ENCODE data around the gene PKIG. TPM values are rescaled to one million over a fixed set of nuclear protein-coding genes. Genes with fewer than 3 reads are reported as not detected.

The PKIG gene
- total RNA-seq, 2 experiments from 2014 or later = 31.7 to 46.9 TPM

GRCh38 chr20:44664131-44664530, 81.8 kb downstream of the PKIG start:
- CTCF ChIA-PET (ENCODE audit: unreplicated experiment) = no interaction called here
- Histone ChIP-seq H3K27ac (ENCODE audit: low read depth, low read length, poor library complexity, severe bottlenecking) (no peak overlapping the region), H3K9me3 (ENCODE audit: low read length) (no peaks in the 10 kb centered on the region), H3K4me3 (ENCODE audit: low read depth, low read length, poor library complexity, severe bottlenecking) (no peak overlapping the region), H3K79me2 (ENCODE audit: insufficient read depth, low read depth, low read length) (no peaks in the 10 kb centered on the region), H3K4me1 (ENCODE audit: insufficient read depth, low read length, poor library complexity, severe bottlenecking) (peaks cover 3% of the 10 kb centered on the region), H4K20me1 (ENCODE audit: insufficient read depth, low read length) (no peaks in the 10 kb centered on the region), H3K9me2 (ENCODE audit: insufficient read depth, low read length) (no peaks in the 10 kb centered on the region), H3K36me3 (ENCODE audit: insufficient read depth, low read length) (no peaks in the 10 kb centered on the region), H3K4me2 (ENCODE audit: low read length) (no peak overlapping the region), H2AFZ (ENCODE audit: low read length) (no peak overlapping the region)
- DNase-seq (ENCODE audit: low spot score) = no peak
- no TSS peak for BruUV-seq (replicated peaks)
- TF ChIP-seq EZH2phosphoT487 (IDR thresholded peaks at IDR 0.05; ENCODE audit: borderline replicate concordance, low read depth, low read length) (no peak), CTCF (conservative IDR thresholded peaks at IDR 0.05; ENCODE audit: low read length) (no peak)
- intact Hi-C loops (cut with micrococcal nuclease; ENCODE audit: unreplicated experiment) = no loop called here
- POLR2A ChIA-PET = interaction anchor here (0.7 kb wide), 1 partner anchor 11 kb away, joined by 3 read pairs; no protein-coding TSS in a partner anchor

- Histone ChIP-seq H3K9me2 (ENCODE audit: insufficient read depth, low read length) (no peaks in the 10 kb centered on the region), H3K36me3 (ENCODE audit: insufficient read depth, low read length) (no peaks in the 10 kb centered on the region), H3K9me3 (ENCODE audit: low read length) (no peaks in the 10 kb centered on the region), H3K79me2 (ENCODE audit: insufficient read depth, low read depth, low read length) (no peaks in the 10 kb centered on the region), H3K27ac (ENCODE audit: low read depth, low read length, poor library complexity, severe bottlenecking) (no peak overlapping the region), H4K20me1 (ENCODE audit: insufficient read depth, low read length) (no peaks in the 10 kb centered on the region), H3K4me2 (ENCODE audit: low read length) (no peak overlapping the region), H2AFZ (ENCODE audit: low read length) (no peak overlapping the region), H3K4me3 (ENCODE audit: low read depth, low read length, poor library complexity, severe bottlenecking) (no peak overlapping the region), H3K4me1 (ENCODE audit: insufficient read depth, low read length, poor library complexity, severe bottlenecking) (peaks cover 3% of the 10 kb centered on the region)
- DNase-seq (ENCODE audit: low spot score) = no peak
- CTCF ChIA-PET (ENCODE audit: unreplicated experiment) = no interaction called here
- BruUV-seq (replicated peaks) = no TSS peak
- no peak for TF ChIP-seq CTCF (conservative IDR thresholded peaks at IDR 0.05; ENCODE audit: low read length)
- no peak for TF ChIP-seq EZH2phosphoT487 (IDR thresholded peaks at IDR 0.05; ENCODE audit: borderline replicate concordance, low read depth, low read length)
- intact Hi-C loops (cut with micrococcal nuclease; ENCODE audit: unreplicated experiment) = no loop called here
- POLR2A ChIA-PET = no interaction called here
These were observed 83.7 kb downstream of the PKIG start for GRCh38 chr20:44666066-44666465.

Other genes with a start within 250 kb of the PKIG start
- gene R3HDML, start 245.5 kb upstream of the PKIG start, total RNA-seq (2014; rRNA removed; shearing (Covaris generic)) = not detected in 2 replicates
- not detected in 2 replicates for gene R3HDML, start 245.5 kb upstream of the PKIG start, total RNA-seq (2022)
- not detected in 2 replicates for gene HNF4A, start 226.9 kb upstream of the PKIG start, total RNA-seq (2014; rRNA removed; shearing (Covaris generic))
- gene HNF4A, start 226.9 kb upstream of the PKIG start, total RNA-seq (2022) = not detected in 2 replicates
- 3.2 and 5.6 TPM in 2 replicates for gene TTPAL, start 106.7 kb upstream of the PKIG start, total RNA-seq (2014; rRNA removed; shearing (Covaris generic))
- 18.8 and 19.8 TPM in 2 replicates for gene TTPAL, start 106.7 kb upstream of the PKIG start, total RNA-seq (2022)
- gene SERINC3, start 60.5 kb upstream of the PKIG start, total RNA-seq (2014; rRNA removed; shearing (Covaris generic)) = 19.3 and 24.4 TPM in 2 replicates
- gene SERINC3, start 60.5 kb upstream of the PKIG start, total RNA-seq (2022) = 55.4 and 62.7 TPM in 2 replicates
- gene ADA, start 69.1 kb downstream of the PKIG start, total RNA-seq (2014; rRNA removed; shearing (Covaris generic)) = 67.0 and 78.2 TPM in 2 replicates
- 142 and 158 TPM in 2 replicates for gene ADA, start 69.1 kb downstream of the PKIG start, total RNA-seq (2022)
- not detected in 2 replicates for gene CCN5, start 132.8 kb downstream of the PKIG start, total RNA-seq (2014; rRNA removed; shearing (Covaris generic))
- gene CCN5, start 132.8 kb downstream of the PKIG start, total RNA-seq (2022) = not detected in 2 replicates
- not detected in 2 replicates for gene KCNK15, start 163.3 kb downstream of the PKIG start, total RNA-seq (2014; rRNA removed; shearing (Covaris generic))
- gene KCNK15, start 163.3 kb downstream of the PKIG start, total RNA-seq (2022) = not detected in 2 replicates
- gene RIMS4, start 228.0 kb downstream of the PKIG start, total RNA-seq (2014; rRNA removed; shearing (Covaris generic)) = not detected in 2 replicates
- gene RIMS4, start 228.0 kb downstream of the PKIG start, total RNA-seq (2022) = 0.13 TPM in 1 of 2 replicates, not detected in the other

All from OCI-LY7 (cell line).